Endothelial cell of umbilical vein (primary cell): ENCODE measurements around the gene GNAQ. TPM values are rescaled to one million over a fixed set of nuclear protein-coding genes. Genes with fewer than 3 reads are reported as not detected.

Experiments
- BruUV-seq: library from RNA; stranded (reverse); fragments of 400-500 nt; replicated peaks from 2 replicates; lab custom pipeline; 2021; lab: Mats Ljungman, UMichigan
- CTCF ChIA-PET: fragments of 300-600, 350-600 bp; sonication (Branson Sonifier 250); formaldehyde crosslinking; loops from one replicate; lab custom pipeline; 2021; ENCODE audit warnings: antibody characterized with exemption, inconsistent platforms; lab: Charles Lee
- POLR2A ChIA-PET: fragments of 300-600, 350-600 bp; sonication (Branson Sonifier 250); formaldehyde crosslinking; loops from one replicate; lab custom pipeline; 2021; ENCODE audit warnings: antibody characterized with exemption, inconsistent platforms; lab: Charles Lee
- DNase-seq: peaks from one replicate; pipeline ENCODE4 v3.0.0-alpha.2; 2011; ENCODE audit warnings: low read depth, low spot score
- FAIRE-seq: peaks from 2 replicates; lab custom pipeline; 2011; peaks lifted over from hg19 to GRCh38; lab: Jason Lieb, UNC
- H2AFZ ChIP-seq: 2 replicates; pipeline ENCODE4 v1.6.0; 2012; ENCODE audit warnings: low read depth, low read length, control low read depth, inconsistent platforms
- H3K27ac ChIP-seq: 2 replicates; pipeline ENCODE4 v1.5.1; 2011; ENCODE audit warnings: low read depth, mild to moderate bottlenecking, control low read depth, low read length, moderate library complexity; ENCODE audit not compliant: insufficient read depth
- H3K27me3 ChIP-seq, 2 experiments: 2 replicates each; pipeline versions ENCODE4 v1.6.0 to v1.6.1; 2011; ENCODE audit warnings: low read length in 2 of 2, mixed read lengths in 1 of 2; ENCODE audit not compliant: control insufficient read depth in 2 of 2, insufficient read depth in 2 of 2
- H3K36me3 ChIP-seq, 2 experiments: 2 replicates in 1 of 2; 3 replicates in 1 of 2; pipeline ENCODE4 v1.5.1; 2011; ENCODE audit warnings: low read length in 2 of 2, mild to moderate bottlenecking in 1 of 2, moderate library complexity in 1 of 2; ENCODE audit not compliant: control insufficient read depth in 2 of 2, insufficient read depth in 2 of 2; ENCODE audit errors: extremely low read depth in 1 of 2
- H3K4me1 ChIP-seq: 3 replicates; pipeline ENCODE4 v1.5.1; 2011; ENCODE audit warnings: mild to moderate bottlenecking, low read length; ENCODE audit not compliant: control insufficient read depth, insufficient read depth; ENCODE audit errors: extremely low read depth
- H3K4me2 ChIP-seq: 2 replicates; pipeline ENCODE4 v1.6.1; 2011; ENCODE audit warnings: low read length, control low read depth, mixed read lengths; ENCODE audit not compliant: insufficient read depth
- H3K4me3 ChIP-seq, 3 experiments: fragments of 200-600 bp in 1 of 3; sonication (generic), shearing (Covaris generic) in 1 of 3; replicated peaks in 1 of 3; 2 replicates each; pipeline ENCODE4 v1.5.1; 2011 to 2016; ENCODE audit warnings: control low read depth in 3 of 3, low read length in 3 of 3, mild to moderate bottlenecking in 2 of 3, inconsistent platforms in 1 of 3, low read depth in 1 of 3, moderate library complexity in 1 of 3; ENCODE audit not compliant: insufficient read depth in 1 of 3
- H3K79me2 ChIP-seq: 2 replicates; pipeline ENCODE4 v1.6.0; 2012; ENCODE audit warnings: low read length, inconsistent platforms; ENCODE audit not compliant: control insufficient read depth, insufficient read depth
- H3K9ac ChIP-seq: replicated peaks from 2 replicates; pipeline ENCODE3; 2011; ENCODE audit warnings: low read length, control low read depth; ENCODE audit not compliant: insufficient read depth; ENCODE audit errors: extremely low read depth
- H3K9me1 ChIP-seq: replicated peaks from 3 replicates; pipeline ENCODE4 v1.6.0; 2011; ENCODE audit warnings: mild to moderate bottlenecking, low read length; ENCODE audit not compliant: control insufficient read depth, insufficient read depth; ENCODE audit errors: extremely low read depth
- H3K9me3 ChIP-seq: replicated peaks from 2 replicates; pipeline ENCODE4 v1.5.1; 2012; ENCODE audit warnings: low read length, inconsistent platforms; ENCODE audit not compliant: control insufficient read depth, insufficient read depth
- H4K20me1 ChIP-seq: replicated peaks from 2 replicates; pipeline ENCODE3; 2011; ENCODE audit warnings: mild to moderate bottlenecking, low read length; ENCODE audit not compliant: control insufficient read depth, insufficient read depth; ENCODE audit errors: extremely low read depth
- CTCF ChIP-seq, 2 donors: IDR thresholded peaks; 1 replicate in 1 of 2; 2 replicates in 1 of 2; pipeline ENCODE4 v1.5.1; 2011; ENCODE audit warnings: low read length in 2 of 2, mild to moderate bottlenecking in 2 of 2, moderate library complexity in 2 of 2, control low read depth in 1 of 2, inconsistent platforms in 1 of 2, low read depth in 1 of 2; ENCODE audit not compliant: insufficient read depth in 1 of 2; ENCODE audit errors: extremely low read depth in 1 of 2
- EZH2 ChIP-seq: IDR thresholded peaks from 2 replicates; pipeline ENCODE4 v1.6.1; 2012; ENCODE audit warnings: borderline replicate concordance, low read depth, mild to moderate bottlenecking, moderate library complexity, low read length, inconsistent platforms; ENCODE audit not compliant: severe bottlenecking
- FOS ChIP-seq: IDR thresholded peaks from 2 replicates; pipeline ENCODE4 v1.6.1; 2011; ENCODE audit warnings: mild to moderate bottlenecking, low read length, moderate library complexity, borderline replicate concordance; ENCODE audit not compliant: insufficient read depth
- GATA2 ChIP-seq: IDR thresholded peaks from 2 replicates; pipeline ENCODE4 v1.7.0; 2011; ENCODE audit warnings: low read depth, mild to moderate bottlenecking, moderate library complexity, mixed read lengths, low read length; ENCODE audit not compliant: insufficient read length, insufficient read depth
- MAX ChIP-seq: IDR thresholded peaks from 2 replicates; pipeline ENCODE4 v1.6.1; 2011; ENCODE audit not compliant: insufficient read depth, insufficient read length
- MYC ChIP-seq: IDR thresholded peaks from one replicate; pipeline ENCODE4 v1.6.1; 2011; ENCODE audit warnings: mild to moderate bottlenecking, low read depth, low read length
- POLR2A ChIP-seq: IDR thresholded peaks from 2 replicates; pipeline ENCODE4 v1.6.1; 2012; ENCODE audit warnings: low read depth, mild to moderate bottlenecking, control low read depth, low read length
- POLR2AphosphoS5 ChIP-seq: IDR thresholded peaks from 2 replicates; pipeline ENCODE4 v1.6.1; 2012; ENCODE audit warnings: low read depth, mild to moderate bottlenecking, control low read depth, low read length, moderate library complexity; ENCODE audit not compliant: insufficient read depth
- dilution Hi-C: fragments of 300-500 bp; cut with MboI; formaldehyde crosslinking; loops from one replicate; pipeline ENCODE4 v1.15.0; 2019; ENCODE audit warnings: low sequenced_read_pairs; ENCODE audit not compliant: extremely low pct_ligation_motif_present
- intact Hi-C: fragments of 100-400 bp; cut with micrococcal nuclease; formaldehyde crosslinking; loops from one replicate; pipeline ENCODE4 v1.10.0; 2022
- polyA plus RNA-seq, 4 experiments: library from polyadenylated mRNA; depleted of rRNA in 3 of 4; stranded (reverse) in 3 of 4; unstranded in 1 of 4; fragments of >200 nt; gene quantifications; 2 replicates each; pipeline versions ENCODE4 v1.2.1 to v1.2.3, GENCODE V29; 2011 to 2012; ENCODE audit warnings: missing spikeins in 1 of 4
- total RNA-seq: library from RNA; stranded (reverse); gene quantifications from 2 replicates; pipeline ENCODE4 v1.2.3, GENCODE V29; 2021

Gene GNAQ
- total and polyA plus RNA-seq, 2 donors (not counting 3 experiments of a cell fraction or from before 2014, with no cell fraction given) = 26.1 to 67.3 TPM

DNA sequence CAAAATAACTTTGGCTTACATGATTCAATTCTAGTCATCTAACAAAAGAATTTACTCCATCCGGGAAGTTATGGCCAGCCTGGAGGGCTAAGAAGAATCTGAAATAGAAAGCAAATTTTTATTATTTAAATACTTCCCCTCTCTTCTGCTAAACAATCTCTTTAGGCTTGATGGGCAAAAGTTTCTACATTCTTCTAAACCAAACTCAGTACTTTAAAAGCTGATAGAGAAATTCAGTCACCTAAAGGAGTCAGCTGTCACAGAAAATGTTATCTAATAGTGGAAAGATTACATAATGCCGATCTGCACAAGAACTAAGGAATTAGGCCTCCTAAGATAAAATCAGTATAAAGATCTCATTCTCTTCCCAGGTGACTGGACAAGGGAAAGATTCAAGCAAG, 32.4 kb downstream of the GNAQ start:
- Histone ChIP-seq H3K36me3 (no peaks in the 10 kb centered on the region), H3K9me3 (no peaks in the 10 kb centered on the region), H2AFZ (no peak overlapping the region), H3K9ac (peak overlapping the region; percentile 20), H3K4me3 (no peak overlapping the region), H4K20me1 (no peaks in the 10 kb centered on the region), H3K79me2 (peaks cover 84% of the 10 kb centered on the region), H3K4me1 (peaks cover 64% of the 10 kb centered on the region), H3K27ac (peak overlapping the region; percentile 50), H3K27me3 (no peaks in the 10 kb centered on the region), H3K4me2 (peak overlapping the region; percentile 80), H3K9me1 (no peaks in the 10 kb centered on the region)
- FAIRE-seq = no peak
- ChIA-PET POLR2A (no interaction called here), CTCF (interaction anchor here (1.3 to 2.3 kb wide), 4 partner anchors 9 to 36 kb away, joined by 3 to 13 read pairs (median 8); partner anchors contain the start of gene GNAQ)
- TF ChIP-seq FOS (no peak), MYC (no peak), POLR2AphosphoS5 (no peak), EZH2 (no peak), CTCF (IDR thresholded peaks at IDR 0.05; ENCODE audit: extremely low read depth in 1 of 2, insufficient read depth in 1 of 2, low read depth in 1 of 2, low read length in 2 of 2) (no peak), MAX (no peak), GATA2 (peak; percentile 32), POLR2A (no peak)
- peak; percentile 59 for DNase-seq
- dilution Hi-C loops = no loop called here
- intact Hi-C loops = no loop called here
- no TSS peak for BruUV-seq
